A172 (cell line): ENCODE data around the gene CLDND2. TPM values are rescaled to one million over a fixed set of nuclear protein-coding genes. Genes with fewer than 3 reads are reported as not detected.

Experiments used
- DNase-seq: peaks from one replicate; pipeline ENCODE4 v3.0.0-alpha.2; 2015; ENCODE audit warnings: low spot score
- total RNA-seq: library from RNA; depleted of rRNA; stranded (reverse); fragments of >200 nt; shearing (Covaris generic); gene quantifications from 2 replicates; pipeline ENCODE4 v1.2.3, GENCODE V29; 2014

Gene CLDND2
- total RNA-seq, 1 experiment from 2014 or later, result not detected

- no peak for DNase-seq
Measured at GRCh38 chr19:51382004-51382403, 13.2 kb upstream of the CLDND2 start.

- no peak for DNase-seq
Measured at GRCh38 chr19:51380379-51380778, 11.6 kb upstream of the CLDND2 start.

DNA sequence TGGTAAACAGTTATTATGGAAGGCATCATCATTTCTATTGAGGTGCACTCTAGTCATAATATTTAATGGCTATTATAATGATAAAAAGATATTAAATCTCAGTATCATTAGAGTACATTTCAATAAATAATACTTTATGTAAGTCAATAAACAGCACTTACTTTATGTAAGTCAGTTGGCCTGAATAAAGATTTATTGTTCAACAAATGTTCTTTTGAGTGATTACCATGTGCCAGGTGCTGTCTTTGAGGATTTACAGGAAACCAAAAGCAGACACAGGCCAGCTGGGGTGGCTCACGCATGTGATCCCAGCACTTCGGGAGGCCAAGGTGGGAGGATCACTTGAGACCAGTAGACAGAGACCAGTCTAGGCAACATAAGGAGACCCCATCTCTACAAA, 8.6 kb upstream of the CLDND2 start:
- no peak for DNase-seq

DNA sequence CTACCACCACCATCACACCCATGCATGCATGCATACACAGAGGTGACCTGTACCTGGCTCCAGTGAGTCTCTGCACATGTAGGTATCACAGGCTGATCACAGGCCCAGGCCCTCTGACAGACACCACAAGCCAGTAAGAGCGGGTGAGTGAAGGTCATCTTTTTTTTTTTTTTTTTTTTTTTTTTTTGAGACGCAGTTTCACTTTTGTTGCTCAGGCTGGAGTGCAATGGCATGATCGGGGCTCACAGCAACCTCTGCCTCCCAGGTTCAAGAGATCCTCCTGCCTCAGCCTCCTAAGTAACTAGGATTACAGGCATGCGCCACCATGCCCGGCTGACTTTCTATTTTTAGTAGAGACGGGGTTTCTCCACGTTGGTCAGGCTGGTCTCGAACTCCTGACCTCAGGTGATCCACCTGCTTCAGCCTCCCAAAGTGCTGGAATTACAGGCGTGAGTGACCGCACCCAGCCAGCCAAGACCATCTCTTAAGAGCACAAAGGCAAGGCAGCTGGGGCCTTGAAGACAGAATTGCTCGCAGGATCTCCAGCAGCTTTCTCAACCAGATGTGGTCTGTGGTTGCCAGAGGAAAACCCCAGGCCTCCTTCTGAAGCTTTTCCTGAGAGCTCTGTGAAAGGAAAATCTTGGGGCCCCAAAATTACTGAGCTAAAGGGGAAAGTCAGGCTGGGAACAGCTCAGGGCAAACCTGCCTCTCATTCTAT, 6.9 kb upstream of the CLDND2 start:
- no peak for DNase-seq

GRCh38 chr19:51372649-51373504, 4.1 kb upstream of the CLDND2 start, which contains the start of gene NKG7:
NKG7 (minus strand) TSS chr19:51372654; CDS start chr19:51372535, 119 bp downstream.
- no peak for DNase-seq

GRCh38 chr19:51372021-51372648, 3.3 kb upstream of the CLDND2 start:
- DNase-seq, result no peak

GRCh38 chr19:51371186-51371690, 2.4 kb upstream of the CLDND2 start:
- no peak for DNase-seq

- DNase-seq, result no peak
Measured at GRCh38 chr19:51370230-51370629, 1.4 kb upstream of the CLDND2 start.

DNA sequence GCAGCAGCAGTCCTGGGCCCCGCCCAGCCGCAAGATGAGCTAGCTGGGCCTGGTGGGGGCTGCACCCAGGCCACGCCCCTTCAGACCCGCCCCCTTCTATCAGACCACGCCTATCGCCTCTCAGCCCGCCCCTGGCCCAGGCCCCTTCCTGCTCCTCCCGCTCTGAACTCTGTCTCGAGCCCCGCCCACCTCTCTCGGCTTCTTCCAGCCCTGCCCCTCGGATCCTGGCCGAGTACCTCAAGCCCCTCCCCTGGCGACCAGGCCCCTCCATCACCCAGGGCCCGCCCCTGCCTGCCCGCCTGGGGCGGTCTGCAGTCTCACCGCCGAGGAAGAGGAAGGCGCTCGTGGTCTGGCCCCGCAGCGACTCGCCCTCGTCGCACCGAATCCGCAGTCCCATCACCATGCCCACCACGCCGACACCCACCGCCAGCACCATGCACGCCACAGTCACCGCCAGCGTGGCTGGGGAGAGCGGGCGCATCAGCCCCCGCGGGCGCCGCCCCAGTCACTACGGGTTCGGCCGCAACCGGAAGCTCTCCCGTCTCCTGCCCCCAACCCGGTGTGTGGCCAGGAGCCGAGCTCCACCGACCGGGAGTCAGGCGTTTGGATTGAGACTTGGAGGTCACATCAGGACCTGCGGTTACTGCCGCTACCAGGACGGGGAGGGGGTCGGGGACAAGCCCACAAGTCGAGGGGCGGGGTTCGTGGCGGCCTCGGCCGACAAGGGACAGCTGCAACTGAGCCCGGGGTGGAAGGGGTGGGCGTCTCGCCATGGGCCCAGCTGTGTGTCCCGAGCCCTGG, 1.0 kb downstream of the CLDND2 start:
- DNase-seq, result peak; percentile 90

DNA sequence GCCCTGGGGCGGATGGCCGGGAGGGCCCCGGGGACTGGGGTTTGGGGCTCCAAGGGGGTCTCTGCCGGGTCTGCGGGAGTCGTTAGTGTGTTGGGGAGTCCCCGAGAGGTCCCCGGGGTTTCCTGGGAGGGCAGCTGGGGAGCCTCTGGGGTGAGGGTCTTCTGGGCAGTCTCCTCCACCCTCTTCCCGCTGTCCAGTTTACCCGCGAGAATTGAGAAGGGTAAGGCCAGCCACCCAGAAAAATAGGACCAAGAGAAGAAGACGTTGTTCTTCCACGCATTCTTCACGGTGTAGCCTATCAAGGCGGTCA, 1.6 kb downstream of the CLDND2 start:
- DNase-seq, result no peak

GRCh38 chr19:51366389-51367254, 2.2 kb downstream of the CLDND2 start:
- DNase-seq, result peak; percentile 90

GRCh38 chr19:51365965-51366388, 2.8 kb downstream of the CLDND2 start, which contains the start of gene ETFB:
ETFB (minus strand) TSS chr19:51366388; CDS start chr19:51366326, 62 bp downstream.
- DNase-seq, result no peak

GRCh38 chr19:51365211-51365964, 3.4 kb downstream of the CLDND2 start:
- DNase-seq, result no peak

DNA sequence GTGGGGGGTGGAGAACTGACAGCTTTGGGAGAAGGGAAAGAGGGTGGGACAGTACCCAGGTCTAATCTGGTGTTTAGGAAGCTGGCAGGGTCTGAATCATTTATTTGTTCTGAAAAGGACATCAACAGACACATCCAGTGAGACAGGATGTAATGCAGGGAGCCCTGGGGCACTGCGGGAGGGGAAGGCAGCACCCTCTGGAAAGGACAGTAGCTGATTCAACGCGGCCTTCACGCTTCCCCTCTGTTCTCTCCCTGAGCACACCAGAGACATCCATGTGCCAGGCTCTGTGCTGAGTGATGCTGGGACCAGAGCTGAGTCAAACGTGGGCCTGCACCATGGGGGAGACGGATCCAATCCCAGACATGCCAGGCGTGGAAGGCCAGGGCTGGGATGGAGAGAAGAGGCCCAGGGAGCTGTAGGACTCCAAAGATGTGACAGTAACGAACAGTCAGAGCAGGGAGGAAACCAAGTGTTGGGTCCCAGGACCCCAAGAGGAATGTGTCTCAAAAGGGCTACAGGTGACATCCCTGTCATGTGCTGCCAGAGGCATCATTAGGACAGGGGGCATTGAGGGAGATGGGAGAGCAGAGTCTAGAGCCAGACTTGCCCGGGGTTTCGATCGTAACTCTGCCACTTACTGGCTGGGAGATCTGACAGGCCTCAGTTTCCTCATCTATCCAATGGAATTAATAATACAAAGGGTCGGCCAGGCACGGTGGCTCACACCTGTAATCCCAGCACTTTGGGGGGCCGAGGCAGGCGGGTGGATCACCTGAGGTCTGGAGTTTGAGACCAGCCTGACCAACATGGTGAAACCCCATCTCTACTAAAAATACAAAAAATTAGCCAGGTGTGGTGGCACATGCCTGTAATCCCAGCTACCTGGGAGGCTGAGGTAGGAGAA, 4.3 kb downstream of the CLDND2 start:
- no peak for DNase-seq

DNA sequence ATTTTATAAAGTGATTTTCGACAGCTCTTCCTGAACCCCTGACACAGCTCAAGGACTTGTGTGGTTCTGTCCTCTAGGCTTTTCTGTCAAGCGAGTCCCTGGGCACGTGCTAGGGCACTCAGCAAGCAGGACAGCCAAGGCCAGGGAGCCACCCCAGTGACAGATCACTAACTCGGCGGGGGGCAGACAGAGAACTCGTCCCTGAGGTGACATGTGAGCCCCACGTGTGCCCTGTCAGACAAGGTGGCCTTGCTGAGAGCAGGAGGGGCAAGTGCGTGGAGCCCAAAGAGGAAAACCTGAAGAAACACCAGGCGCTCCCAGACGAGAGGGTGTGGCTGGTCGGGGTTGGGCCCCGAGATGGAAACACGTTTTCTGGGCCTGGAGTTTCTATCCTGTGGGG, 7.6 kb downstream of the CLDND2 start:
- no peak for DNase-seq

GRCh38 chr19:51359294-51359693, 9.5 kb downstream of the CLDND2 start:
- DNase-seq, result peak; percentile 62

DNA sequence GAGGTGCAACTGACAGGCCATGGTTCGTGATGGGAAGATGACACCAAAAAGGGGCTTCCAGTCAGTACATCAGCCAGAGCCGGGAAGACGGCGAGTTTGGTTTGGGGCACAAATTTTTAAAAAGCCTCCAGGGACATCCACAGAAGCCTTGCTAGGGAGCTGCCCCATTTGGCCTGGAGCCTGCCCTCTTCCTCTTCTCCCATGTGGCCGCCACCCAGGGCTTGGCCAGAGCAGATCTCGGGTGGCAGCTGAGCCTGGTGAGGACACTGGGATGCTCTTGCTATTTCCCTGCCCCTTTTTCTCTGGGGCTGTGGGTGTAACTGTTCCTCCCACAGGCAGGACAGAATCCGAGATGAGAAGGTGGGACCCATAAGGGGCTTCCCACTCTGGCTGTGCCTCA, 10.9 kb downstream of the CLDND2 start:
- no peak for DNase-seq

- DNase-seq, result no peak
Measured at GRCh38 chr19:51356159-51356801, 12.5 kb downstream of the CLDND2 start.
